Sigmoid colon (tissue), 7 donors: ENCODE measurements around the gene TMEM82. TPM values are rescaled to one million over a fixed set of nuclear protein-coding genes. Genes with fewer than 3 reads are reported as not detected.

Experiments
- DNase-seq: peaks from one replicate; pipeline ENCODE4 v3.0.0-alpha.2; 2019
- H3K27ac ChIP-seq, 4 donors: fragments of 200-600 bp; sonication (generic); one replicate each; pipeline ENCODE4 v1.5.1; 2016 to 2019; ENCODE audit warnings: mild to moderate bottlenecking in 1 of 4
- H3K27me3 ChIP-seq, 3 donors: fragments of 200-600 bp; sonication (generic); one replicate each; pipeline ENCODE4 v1.5.1; 2019; ENCODE audit warnings: mild to moderate bottlenecking in 1 of 3
- H3K36me3 ChIP-seq, 4 donors: fragments of 200-600 bp; sonication (generic); one replicate each; pipeline ENCODE4 v1.5.1; 2016 to 2019
- H3K4me1 ChIP-seq, 4 donors: fragments of 200-600 bp; sonication (generic); one replicate each; pipeline ENCODE4 v1.5.1; 2017 to 2019
- H3K4me3 ChIP-seq, 4 donors: fragments of 200-600 bp; sonication (generic); one replicate each; pipeline ENCODE4 v1.5.1; 2017 to 2019; ENCODE audit warnings: mild to moderate bottlenecking in 2 of 4, moderate library complexity in 1 of 4
- H3K9me3 ChIP-seq, 4 donors: fragments of 200-600 bp in 3 of 4; sonication (generic) in 3 of 4; one replicate each; pipeline versions ENCODE4 v1.5.1 to v1.6.1; 2013 to 2019
- CTCF ChIP-seq, 4 experiments: fragments of 450-650 bp in 3 of 4; fragments of 200-600 bp in 1 of 4; IDR thresholded peaks; one replicate each; pipeline ENCODE4 v1.5.1; 2016 to 2019; ENCODE audit warnings: antibody characterized with exemption in 4 of 4, mild to moderate bottlenecking in 3 of 4, moderate library complexity in 2 of 4
- EP300 ChIP-seq, 4 donors: sonication (generic); formaldehyde crosslinking; IDR thresholded peaks; one replicate each; pipeline ENCODE4 v1.6.1; 2017; ENCODE audit warnings: antibody characterized with exemption in 4 of 4
- POLR2A ChIP-seq, 2 donors: fragments of 450-650 bp; IDR thresholded peaks; one replicate each; pipeline ENCODE4 v1.6.1; 2016; ENCODE audit warnings: antibody characterized with exemption in 2 of 2, mild to moderate bottlenecking in 2 of 2, moderate library complexity in 2 of 2
- POLR2AphosphoS5 ChIP-seq, 4 donors: sonication (generic); formaldehyde crosslinking; IDR thresholded peaks; one replicate each; pipeline ENCODE4 v1.6.1; 2017; ENCODE audit warnings: antibody characterized with exemption in 4 of 4
- WGBS, 2 donors: extraction: QIAGEN DNeasy Blood & Tissue Kit; methylation state at CpG; one replicate each; pipeline ENCODE4 v1.1.7; 2013; 5-methylcytosine and 5-hydroxymethylcytosine counted together
- intact Hi-C: fragments of 100-400 bp; cut with DNase I; formaldehyde crosslinking; loops from one replicate; pipeline ENCODE4 v1.15.1; 2023
- polyA plus RNA-seq, 3 donors: library from polyadenylated mRNA; stranded (reverse); fragments of 200-250 nt; gene quantifications; one replicate each; pipeline ENCODE4 v1.2.3, GENCODE V29; 2013
- total RNA-seq, 4 donors: library from RNA; depleted of rRNA; stranded (reverse); fragments of >200 nt; gene quantifications; one replicate each; pipeline ENCODE4 v1.1.0, GENCODE V29; 2016
- donor health status: healthy with polysubstance abuse.
- donor health status: Bipolar disorder and iron deficiency.
- donor health status: healthy.

TMEM82 gene
- total and polyA plus RNA-seq, 7 donors, result 0.55 to 19.3 (median 11.1) TPM; not detected in 3

- Histone ChIP-seq H3K4me1 (peaks cover 0 to 70% (median 61%) of the 10 kb centered on the region in 4 donors), H3K27ac (peak overlapping the region; percentile 86 to 90 (median 89)), H3K27me3 (no peaks in the 10 kb centered on the region), H3K4me3 (no peak overlapping the region), H3K9me3 (no peaks in the 10 kb centered on the region), H3K36me3 (peaks cover 0 to 8% (median 0%) of the 10 kb centered on the region in 4 donors)
- TF ChIP-seq POLR2AphosphoS5 (IDR thresholded peaks at IDR 0.05) (no peak), POLR2A (IDR thresholded peaks at IDR 0.05) (no peak), CTCF (IDR thresholded peaks at IDR 0.05) (no peak), EP300 (IDR thresholded peaks at IDR 0.05) (no peak)
- DNase-seq, result no peak
- 88 to 95% methylated on average over 17 of the region's 17 CpGs for WGBS, 2 donors
- intact Hi-C loops, result loop anchor here (5.0 kb wide), 1 partner anchor 87 kb away; the partner anchor contains the start of gene DDI2
These were observed 37.6 kb upstream of the TMEM82 start for GRCh38 chr1:15704526-15705183.

- Histone ChIP-seq H3K9me3 (no peaks in the 10 kb centered on the region), H3K4me3 (no peak overlapping the region), H3K27ac (peak overlapping the region; percentile 9 to 90 (median 89)), H3K4me1 (peaks cover 0 to 66% (median 56%) of the 10 kb centered on the region in 4 donors), H3K36me3 (peaks cover 0 to 8% (median 0%) of the 10 kb centered on the region in 4 donors), H3K27me3 (no peaks in the 10 kb centered on the region)
- intact Hi-C loops, result no loop called here
- TF ChIP-seq POLR2A (IDR thresholded peaks at IDR 0.05) (no peak), CTCF (IDR thresholded peaks at IDR 0.05) (no peak), POLR2AphosphoS5 (IDR thresholded peaks at IDR 0.05) (no peak), EP300 (IDR thresholded peaks at IDR 0.05) (no peak)
- no peak for DNase-seq
- 95% methylated on average over 11 of the region's 11 CpGs for WGBS, 2 donors
These were observed 37.1 kb upstream of the TMEM82 start for GRCh38 chr1:15705184-15705566.

- no peak for DNase-seq
- no peaks in the 10 kb centered on the region for H3K27me3 ChIP-seq
- H3K4me3 ChIP-seq, result no peak overlapping the region
- WGBS, 2 donors, result 85 to 86% methylated on average over 7 of the region's 7 CpGs
- TF ChIP-seq POLR2A (IDR thresholded peaks at IDR 0.05), result no peak
- TF ChIP-seq EP300 (IDR thresholded peaks at IDR 0.05), result no peak
- no peak for TF ChIP-seq CTCF (IDR thresholded peaks at IDR 0.05)
- H3K36me3 ChIP-seq, result peaks cover 0 to 8% (median 0%) of the 10 kb centered on the region in 4 donors
- H3K4me1 ChIP-seq, result peaks cover 0 to 61% (median 48%) of the 10 kb centered on the region in 4 donors
- intact Hi-C loops, result no loop called here
- H3K9me3 ChIP-seq, result no peaks in the 10 kb centered on the region
- peak overlapping the region in 2 of 4 donors; percentile 2 to 88 for H3K27ac ChIP-seq
These were observed 35.5 kb upstream of the TMEM82 start for GRCh38 chr1:15706751-15707150.

GRCh38 chr1:15707239-15707925 lies 34.9 kb upstream of the TMEM82 start:
- Histone ChIP-seq H3K27ac (peak overlapping the region in 2 of 4 donors; percentile 25 to 88), H3K9me3 (no peaks in the 10 kb centered on the region), H3K36me3 (peaks cover 0 to 8% (median 0%) of the 10 kb centered on the region in 4 donors), H3K27me3 (no peaks in the 10 kb centered on the region), H3K4me3 (no peak overlapping the region), H3K4me1 (peaks cover 0 to 60% (median 48%) of the 10 kb centered on the region in 4 donors)
- 55 to 79% methylated on average over 8 of the region's 8 CpGs for WGBS, 2 donors
- intact Hi-C loops, result no loop called here
- DNase-seq, result no peak
- TF ChIP-seq POLR2AphosphoS5 (IDR thresholded peaks at IDR 0.05) (no peak), POLR2A (IDR thresholded peaks at IDR 0.05) (no peak)

- Histone ChIP-seq H3K36me3 (peaks cover 0 to 8% (median 0%) of the 10 kb centered on the region in 4 donors), H3K4me3 (no peak overlapping the region), H3K27ac (peak overlapping the region in 1 of 4 donors; percentile 88), H3K4me1 (peaks cover 0 to 55% (median 38%) of the 10 kb centered on the region in 4 donors), H3K27me3 (no peaks in the 10 kb centered on the region), H3K9me3 (no peaks in the 10 kb centered on the region)
- WGBS, 2 donors, result 78 to 82% methylated on average over 15 of the region's 15 CpGs
- TF ChIP-seq EP300 (IDR thresholded peaks at IDR 0.05) (no peak), POLR2A (IDR thresholded peaks at IDR 0.05) (no peak), POLR2AphosphoS5 (IDR thresholded peaks at IDR 0.05) (no peak), CTCF (IDR thresholded peaks at IDR 0.05) (no peak)
- intact Hi-C loops, result no loop called here
- no peak for DNase-seq
These were observed 33.7 kb upstream of the TMEM82 start for GRCh38 chr1:15708486-15709137.
